AG10803 (cell line): ENCODE measurements around the gene TRIP11.

Source experiments
- DNase-seq: peaks from one replicate; pipeline ENCODE4 v3.0.0; 2010; ENCODE audit warnings: low read depth
- H3K4me3 ChIP-seq: 2 replicates; pipeline ENCODE4 v1.5.1; 2011; ENCODE audit warnings: mild to moderate bottlenecking, low read length, control low read depth
- TF ChIP-seq, protein P1 (sequence below): conservative IDR thresholded peaks from 2 replicates; pipeline ENCODE4 v1.5.1; 2011; ENCODE audit warnings: mild to moderate bottlenecking, low read length, control low read depth, inconsistent platforms

The TRIP11 gene

GRCh38 chr14:91918186-91918883, 121.5 kb downstream of the TRIP11 start:
- TF ChIP-seq, protein P1, sequence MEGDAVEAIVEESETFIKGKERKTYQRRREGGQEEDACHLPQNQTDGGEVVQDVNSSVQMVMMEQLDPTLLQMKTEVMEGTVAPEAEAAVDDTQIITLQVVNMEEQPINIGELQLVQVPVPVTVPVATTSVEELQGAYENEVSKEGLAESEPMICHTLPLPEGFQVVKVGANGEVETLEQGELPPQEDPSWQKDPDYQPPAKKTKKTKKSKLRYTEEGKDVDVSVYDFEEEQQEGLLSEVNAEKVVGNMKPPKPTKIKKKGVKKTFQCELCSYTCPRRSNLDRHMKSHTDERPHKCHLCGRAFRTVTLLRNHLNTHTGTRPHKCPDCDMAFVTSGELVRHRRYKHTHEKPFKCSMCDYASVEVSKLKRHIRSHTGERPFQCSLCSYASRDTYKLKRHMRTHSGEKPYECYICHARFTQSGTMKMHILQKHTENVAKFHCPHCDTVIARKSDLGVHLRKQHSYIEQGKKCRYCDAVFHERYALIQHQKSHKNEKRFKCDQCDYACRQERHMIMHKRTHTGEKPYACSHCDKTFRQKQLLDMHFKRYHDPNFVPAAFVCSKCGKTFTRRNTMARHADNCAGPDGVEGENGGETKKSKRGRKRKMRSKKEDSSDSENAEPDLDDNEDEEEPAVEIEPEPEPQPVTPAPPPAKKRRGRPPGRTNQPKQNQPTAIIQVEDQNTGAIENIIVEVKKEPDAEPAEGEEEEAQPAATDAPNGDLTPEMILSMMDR, result no peak
- DNase-seq, result no peak
- H3K4me3 ChIP-seq, result no peak overlapping the region
